Prostate gland (tissue), 2 donors: ENCODE data around the gene FBXL13. TPM values are rescaled to one million over a fixed set of nuclear protein-coding genes. Genes with fewer than 3 reads are reported as not detected.

Source experiments
- DNase-seq: peaks from one replicate; pipeline ENCODE4 v3.0.0-alpha.2; 2019; ENCODE audit warnings: low spot score
- H3K27ac ChIP-seq, 2 donors: fragments of 200-600 bp; sonication (generic); 2 replicates each; pipeline ENCODE4 v1.5.1; 2017 to 2019
- H3K27me3 ChIP-seq: fragments of 200-600 bp; sonication (generic); replicated peaks from 2 replicates; pipeline ENCODE4 v1.5.1; 2019; ENCODE audit not compliant: insufficient read depth
- H3K36me3 ChIP-seq, 2 donors: fragments of 200-600 bp; sonication (generic); 1 replicate in 1 of 2; 2 replicates in 1 of 2; pipeline versions ENCODE4 v1.5.1 to v1.8.1; 2017 to 2019
- H3K4me1 ChIP-seq: fragments of 200-600 bp; sonication (generic); replicated peaks from 2 replicates; pipeline ENCODE4 v1.5.1; 2019
- H3K4me3 ChIP-seq, 2 donors: fragments of 200-600 bp; sonication (generic); 2 replicates each; pipeline ENCODE4 v1.5.1; 2017 to 2019
- H3K9me3 ChIP-seq: fragments of 200-600 bp; sonication (generic); 2 replicates; pipeline ENCODE4 v1.5.1; 2017
- POLR2A ChIP-seq: fragments of 450-650 bp; IDR thresholded peaks from one replicate; pipeline ENCODE4 v1.6.1; 2016; ENCODE audit warnings: antibody characterized with exemption, mild to moderate bottlenecking
- POLR2AphosphoS5 ChIP-seq: sonication (generic); formaldehyde crosslinking; IDR thresholded peaks from one replicate; pipeline ENCODE4 v1.6.1; 2017; ENCODE audit warnings: antibody characterized with exemption
- WGBS: methylation state at CpG from one replicate; pipeline ENCODE4 v1.1.5; 2018; 5-methylcytosine and 5-hydroxymethylcytosine counted together
- intact Hi-C: fragments of 100-400 bp; cut with DNase I; formaldehyde crosslinking; loops from one replicate; pipeline ENCODE4 v1.14.2; 2022
- total RNA-seq, 2 donors: library from RNA; depleted of rRNA; stranded (reverse); fragments of >200 nt; gene quantifications; one replicate each; pipeline ENCODE4 v1.1.0, GENCODE V29; 2016
- TF ChIP-seq, protein P1 (sequence below), 4 experiments: fragments of 200-600 bp in 2 of 4; fragments of 450-650 bp in 2 of 4; sonication (generic) in 2 of 4; IDR thresholded peaks; 1 replicate in 3 of 4; 2 replicates in 1 of 4; pipeline ENCODE4 v1.5.1; 2016 to 2019; ENCODE audit warnings: antibody characterized with exemption in 4 of 4, mild to moderate bottlenecking in 2 of 4, moderate library complexity in 2 of 4

The FBXL13 gene
- total RNA-seq, 2 donors from 2014 or later, result 2.6 to 5.4 TPM

- peak; percentile 43 for DNase-seq
- no peaks in the 10 kb centered on the region for H3K9me3 ChIP-seq
- peak; percentile 87 for TF ChIP-seq POLR2AphosphoS5
- TF ChIP-seq, protein P1, sequence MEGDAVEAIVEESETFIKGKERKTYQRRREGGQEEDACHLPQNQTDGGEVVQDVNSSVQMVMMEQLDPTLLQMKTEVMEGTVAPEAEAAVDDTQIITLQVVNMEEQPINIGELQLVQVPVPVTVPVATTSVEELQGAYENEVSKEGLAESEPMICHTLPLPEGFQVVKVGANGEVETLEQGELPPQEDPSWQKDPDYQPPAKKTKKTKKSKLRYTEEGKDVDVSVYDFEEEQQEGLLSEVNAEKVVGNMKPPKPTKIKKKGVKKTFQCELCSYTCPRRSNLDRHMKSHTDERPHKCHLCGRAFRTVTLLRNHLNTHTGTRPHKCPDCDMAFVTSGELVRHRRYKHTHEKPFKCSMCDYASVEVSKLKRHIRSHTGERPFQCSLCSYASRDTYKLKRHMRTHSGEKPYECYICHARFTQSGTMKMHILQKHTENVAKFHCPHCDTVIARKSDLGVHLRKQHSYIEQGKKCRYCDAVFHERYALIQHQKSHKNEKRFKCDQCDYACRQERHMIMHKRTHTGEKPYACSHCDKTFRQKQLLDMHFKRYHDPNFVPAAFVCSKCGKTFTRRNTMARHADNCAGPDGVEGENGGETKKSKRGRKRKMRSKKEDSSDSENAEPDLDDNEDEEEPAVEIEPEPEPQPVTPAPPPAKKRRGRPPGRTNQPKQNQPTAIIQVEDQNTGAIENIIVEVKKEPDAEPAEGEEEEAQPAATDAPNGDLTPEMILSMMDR (IDR thresholded peaks at IDR 0.05), result no peak
- H3K27me3 ChIP-seq, result no peaks in the 10 kb centered on the region
- no peaks in the 10 kb centered on the region for H3K36me3 ChIP-seq
- H3K4me1 ChIP-seq, result peaks cover 12% of the 10 kb centered on the region
- H3K4me3 ChIP-seq, result no peak overlapping the region
- peak overlapping the region; percentile 60 to 82 for H3K27ac ChIP-seq
- WGBS, result 36% methylated on average over 6 of the region's 6 CpGs
- intact Hi-C loops, result no loop called here
Measured at GRCh38 chr7:102988631-102989560, 85.7 kb downstream of the FBXL13 start.

- Histone ChIP-seq H3K27me3 (no peaks in the 10 kb centered on the region), H3K4me3 (no peak overlapping the region), H3K27ac (peak overlapping the region; percentile 60 to 82), H3K9me3 (no peaks in the 10 kb centered on the region), H3K4me1 (peaks cover 11% of the 10 kb centered on the region), H3K36me3 (no peaks in the 10 kb centered on the region)
- WGBS, result 93% methylated on average over 2 of the region's 2 CpGs
- TF ChIP-seq POLR2AphosphoS5, result no peak
- TF ChIP-seq POLR2A, result no peak
- TF ChIP-seq, protein P1 (IDR thresholded peaks at IDR 0.05), result no peak
- DNase-seq, result no peak
- intact Hi-C loops, result no loop called here
Measured at GRCh38 chr7:102988088-102988487, 86.5 kb downstream of the FBXL13 start.

- Histone ChIP-seq H3K27ac (no peak overlapping the region), H3K4me1 (no peaks in the 10 kb centered on the region), H3K36me3 (no peaks in the 10 kb centered on the region), H3K9me3 (no peaks in the 10 kb centered on the region), H3K4me3 (no peak overlapping the region), H3K27me3 (no peaks in the 10 kb centered on the region)
- TF ChIP-seq, protein P1 (IDR thresholded peaks at IDR 0.05), result no peak
- TF ChIP-seq POLR2A (no peak), POLR2AphosphoS5 (no peak)
- intact Hi-C loops, result no loop called here
- DNase-seq, result no peak
Measured at GRCh38 chr7:102985176-102985783, 89.3 kb downstream of the FBXL13 start.

DNA sequence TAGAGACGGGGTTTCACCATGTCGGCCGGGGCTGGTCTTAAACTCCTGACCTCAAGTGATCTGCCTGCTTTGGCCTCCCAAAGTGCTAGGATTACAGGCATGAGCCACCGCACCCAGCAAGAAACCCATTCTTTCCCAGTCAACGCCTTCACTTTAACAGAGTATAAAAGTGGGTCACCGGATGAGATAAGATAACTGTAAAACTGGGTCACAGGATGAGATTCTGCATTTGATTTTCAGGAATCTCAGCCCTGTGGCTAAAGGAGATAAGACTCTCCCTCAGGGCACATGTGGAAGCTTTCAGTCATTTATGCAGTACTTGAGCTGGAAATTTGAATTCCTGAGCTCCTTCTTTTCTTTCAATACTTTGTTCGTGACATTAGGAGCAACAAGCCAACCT, 91.0 kb downstream of the FBXL13 start:
- Histone ChIP-seq H3K27ac (no peak overlapping the region), H3K27me3 (no peaks in the 10 kb centered on the region), H3K9me3 (no peaks in the 10 kb centered on the region), H3K4me3 (no peak overlapping the region), H3K36me3 (no peaks in the 10 kb centered on the region), H3K4me1 (no peaks in the 10 kb centered on the region)
- 84% methylated on average over 7 of the region's 7 CpGs for WGBS
- intact Hi-C loops, result no loop called here
- no peak for TF ChIP-seq POLR2AphosphoS5
- TF ChIP-seq, protein P1 (IDR thresholded peaks at IDR 0.05), result no peak
- no peak for TF ChIP-seq POLR2A
- DNase-seq, result no peak
